ENCODE data around the gene MSMB.

The MSMB gene

DNA sequence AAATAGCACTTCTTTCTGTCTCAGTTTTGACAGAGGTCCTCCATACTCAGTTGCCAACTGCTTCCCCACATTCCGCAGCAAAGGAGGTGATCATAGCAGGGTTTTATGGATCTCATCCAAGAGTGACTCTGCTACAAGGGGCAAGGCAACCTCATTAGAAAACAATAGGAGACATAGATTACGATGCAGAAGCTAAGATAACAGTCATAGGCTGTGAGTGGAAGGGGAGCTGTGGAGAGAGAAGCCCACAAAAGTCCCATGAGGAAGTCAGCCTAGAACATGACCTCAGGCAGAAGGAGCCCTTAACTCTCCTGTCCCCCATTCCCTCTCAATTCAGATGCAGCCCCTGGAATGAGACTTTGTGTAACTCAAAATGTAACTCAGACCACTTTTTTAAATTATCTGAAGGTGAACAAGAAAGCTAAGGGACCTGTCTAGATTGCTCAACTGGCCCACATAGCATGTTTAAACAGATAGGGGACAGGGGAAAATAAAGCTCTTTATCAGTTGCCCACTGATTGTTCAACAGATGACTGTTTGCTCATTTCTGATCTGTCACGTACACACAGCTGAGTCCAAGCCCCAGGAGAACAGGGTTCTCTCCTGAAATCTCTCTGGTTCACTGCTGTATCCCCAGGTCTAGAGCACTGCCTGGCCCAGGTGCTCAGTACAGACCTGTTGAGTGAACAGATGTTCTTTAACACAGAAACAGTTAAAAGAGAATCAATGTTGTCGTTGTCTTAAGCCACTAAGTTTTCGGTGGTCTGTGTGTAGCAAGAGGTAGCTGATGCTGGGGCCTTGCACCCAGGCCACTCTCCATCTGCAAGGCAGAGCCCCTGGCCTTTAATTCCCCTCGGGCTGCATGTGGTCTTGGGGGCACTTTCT lies 14.2 kb downstream of the MSMB start:
- no peak for DNase-seq

DNA sequence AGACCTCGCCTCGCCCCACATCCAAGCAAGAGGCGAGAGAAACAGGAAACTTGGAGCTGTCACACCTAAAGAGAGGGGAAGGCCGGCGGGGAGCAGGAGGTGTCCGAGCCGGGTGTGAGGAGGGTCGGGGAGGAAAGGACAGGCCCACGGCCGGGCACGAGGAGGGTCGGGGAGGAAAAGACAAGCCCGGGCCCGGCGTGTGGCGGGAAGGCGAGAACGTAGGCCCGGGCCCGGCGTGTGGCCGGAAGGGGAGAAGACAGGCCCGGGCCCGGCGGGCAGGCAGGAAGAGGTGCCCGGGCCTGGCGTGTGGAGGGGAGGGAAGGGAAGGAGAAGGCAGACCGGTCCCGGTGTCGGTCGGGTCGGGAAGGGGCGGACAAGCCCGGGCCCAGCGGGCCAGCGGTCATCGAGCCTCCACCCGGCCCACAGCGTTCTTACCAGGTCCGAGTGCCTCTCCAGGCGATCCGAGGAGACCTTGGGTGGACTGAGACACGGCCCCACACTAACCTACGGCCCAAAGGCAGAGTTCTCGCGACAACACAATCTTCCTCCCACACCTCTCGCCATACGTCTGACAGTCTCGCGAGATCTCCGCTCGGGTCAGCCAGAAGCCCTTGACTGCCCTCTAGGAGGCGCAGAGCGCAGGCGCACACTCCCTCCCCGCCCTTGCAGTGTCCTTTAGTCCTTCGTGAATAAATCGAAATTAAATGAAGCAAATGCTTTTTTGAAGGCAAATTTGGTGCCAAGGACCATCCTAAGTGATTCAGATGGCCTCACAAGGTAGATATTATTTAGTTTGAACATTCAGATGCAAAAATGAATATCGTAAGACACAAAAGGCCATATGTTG lies 15.8 kb downstream of the MSMB start, which contains the start of gene NCOA4:
NCOA4 (minus strand) TSS at position 533 of the 847 bp plus-strand sequence. CDS start 13,943 bp downstream, outside the sequence.
- DNase-seq: peak; percentile 99

DNA sequence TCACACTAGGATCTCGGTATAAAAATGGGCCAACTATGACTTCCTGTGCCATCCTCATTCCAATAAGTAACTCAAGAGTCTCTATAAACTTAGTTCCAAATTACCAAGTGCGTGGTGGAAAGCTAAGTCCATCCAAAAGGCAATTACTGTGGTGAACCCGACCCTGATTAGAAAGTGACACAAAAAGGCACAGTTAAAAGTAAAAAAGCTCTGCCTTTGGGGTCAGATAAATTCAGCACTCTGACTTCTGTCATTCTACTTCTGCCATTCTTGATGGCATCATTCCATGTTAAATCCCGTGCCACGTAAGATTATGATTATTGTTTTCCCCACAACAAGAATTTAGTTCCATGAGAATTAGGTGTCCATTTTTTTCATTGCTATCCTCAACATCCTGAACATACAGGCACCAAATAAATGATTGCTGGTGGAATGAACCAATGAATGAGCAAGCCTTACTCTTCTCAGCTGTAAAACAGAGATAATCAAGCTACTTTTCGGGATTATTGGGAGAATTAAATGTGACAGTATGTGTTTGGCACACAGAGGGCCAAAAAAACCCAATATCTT lies 16.5 kb downstream of the MSMB start:
- no peak for DNase-seq

DNA sequence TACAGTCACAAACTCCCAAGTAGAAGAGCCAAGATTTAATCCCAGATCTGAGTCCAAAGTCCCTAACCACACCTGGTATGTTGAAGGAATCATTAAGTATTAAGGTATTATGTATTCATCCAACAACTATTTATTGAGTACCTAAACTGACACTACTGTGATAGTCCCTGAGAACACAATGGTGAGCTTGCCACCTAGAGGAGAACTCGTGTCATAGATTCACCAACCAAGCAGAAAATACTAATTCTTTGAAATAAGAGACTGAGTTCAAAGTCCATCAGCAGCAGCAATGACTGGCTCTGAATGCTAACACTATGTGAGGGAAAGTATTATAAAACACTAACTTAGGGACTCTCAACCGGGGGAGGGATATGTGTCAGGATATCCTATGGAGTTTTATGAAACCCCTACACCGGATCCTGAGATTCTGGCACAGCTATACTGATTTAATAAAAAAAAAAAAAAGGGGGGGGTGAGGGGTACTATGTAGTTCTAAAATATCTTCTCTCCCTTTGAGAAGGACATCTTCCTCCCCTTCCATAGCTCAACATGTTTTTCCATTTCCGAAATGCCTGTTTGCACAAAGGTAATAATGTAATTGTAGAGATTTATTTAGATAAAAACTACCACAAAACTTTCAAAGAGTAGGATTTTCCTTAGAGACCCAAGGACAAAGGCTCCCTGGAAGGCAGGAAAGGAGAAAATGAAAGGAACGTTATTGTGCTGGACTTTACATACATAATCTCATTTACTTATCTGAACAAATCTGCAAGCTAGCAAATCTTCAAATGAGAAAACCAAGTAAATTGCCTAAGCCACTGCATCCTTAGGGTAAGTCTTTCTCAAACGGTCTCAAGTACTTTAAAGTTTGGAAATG lies 17.2 kb downstream of the MSMB start:
- peak; percentile 70 for DNase-seq

DNA sequence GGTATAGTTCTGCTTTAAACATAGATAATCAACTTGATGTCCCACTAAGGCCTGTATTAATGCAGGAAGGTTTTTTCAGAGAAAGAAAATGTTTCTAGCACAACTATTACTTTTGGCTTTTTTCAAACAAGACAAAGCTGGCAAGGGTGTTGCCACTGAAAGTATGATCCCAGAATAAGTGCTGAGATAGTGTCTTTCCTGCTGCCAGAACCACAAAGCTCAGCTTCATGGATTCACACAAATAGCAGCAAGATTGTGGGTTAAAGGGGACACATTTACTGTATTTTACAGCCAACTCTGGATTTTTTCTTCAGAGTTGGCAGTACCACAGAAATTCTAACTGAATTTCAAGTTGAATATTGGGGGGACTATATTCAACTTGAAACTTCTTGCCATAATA lies 20.0 kb downstream of the MSMB start:
- no peak for DNase-seq

DNA sequence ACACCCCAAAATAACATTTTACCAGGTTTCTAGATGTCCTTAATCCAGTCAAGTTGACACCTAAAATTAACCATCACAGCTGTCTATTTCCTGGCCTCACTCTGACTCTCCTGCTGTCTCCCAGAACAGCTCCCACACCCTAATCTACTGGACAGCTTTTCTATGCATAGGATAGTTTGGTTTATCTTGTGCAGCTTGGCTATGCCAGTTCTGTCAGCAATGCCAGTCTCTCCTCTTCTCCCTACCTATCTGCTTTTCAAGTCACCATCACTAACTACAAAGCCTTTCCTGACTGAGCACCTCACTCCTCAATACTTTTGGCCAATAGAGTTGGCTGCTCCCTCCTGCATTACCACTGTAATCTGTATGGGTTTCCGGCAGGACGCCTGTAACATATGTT lies 20.7 kb downstream of the MSMB start:
- no peak for DNase-seq

DNA sequence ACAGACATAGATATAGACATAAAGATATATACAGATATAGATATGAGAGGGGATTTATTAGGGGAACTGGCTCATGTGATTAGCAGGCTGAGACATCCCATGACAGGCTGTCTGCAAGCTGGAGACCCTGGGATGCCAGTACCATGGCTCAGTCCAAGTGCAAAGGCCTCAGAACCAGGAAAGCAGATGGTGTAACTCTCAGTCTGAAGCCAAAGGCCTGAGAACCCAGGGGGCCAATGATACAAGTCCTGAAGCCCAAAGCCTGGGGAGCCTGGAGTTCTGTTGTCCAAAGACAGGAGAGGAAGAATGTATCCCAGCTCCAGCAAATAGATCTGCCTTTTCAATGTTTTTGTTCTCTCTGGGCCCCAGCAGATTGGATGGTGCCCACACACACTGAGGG lies 21.1 kb downstream of the MSMB start:
- no peak for DNase-seq

GRCh38 chr10:46022978-46023702 lies 22.9 kb downstream of the MSMB start:
- DNase-seq: peak; percentile 83

DNA sequence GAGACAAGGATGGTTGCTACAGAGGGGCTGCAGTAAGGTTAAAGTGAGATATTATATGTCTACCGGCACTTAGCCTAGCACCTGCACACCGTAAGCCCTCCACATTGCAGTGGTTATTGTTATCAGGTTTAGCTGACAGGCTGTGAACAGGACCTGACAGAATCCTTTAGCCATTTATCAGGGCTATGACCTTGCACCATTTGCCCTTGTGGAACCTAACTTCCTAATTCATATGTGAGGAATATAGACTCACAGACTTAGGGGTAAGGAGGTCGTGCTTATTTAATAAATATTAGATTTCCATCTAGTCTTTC lies 25.8 kb downstream of the MSMB start:
- DNase-seq: no peak

DNA sequence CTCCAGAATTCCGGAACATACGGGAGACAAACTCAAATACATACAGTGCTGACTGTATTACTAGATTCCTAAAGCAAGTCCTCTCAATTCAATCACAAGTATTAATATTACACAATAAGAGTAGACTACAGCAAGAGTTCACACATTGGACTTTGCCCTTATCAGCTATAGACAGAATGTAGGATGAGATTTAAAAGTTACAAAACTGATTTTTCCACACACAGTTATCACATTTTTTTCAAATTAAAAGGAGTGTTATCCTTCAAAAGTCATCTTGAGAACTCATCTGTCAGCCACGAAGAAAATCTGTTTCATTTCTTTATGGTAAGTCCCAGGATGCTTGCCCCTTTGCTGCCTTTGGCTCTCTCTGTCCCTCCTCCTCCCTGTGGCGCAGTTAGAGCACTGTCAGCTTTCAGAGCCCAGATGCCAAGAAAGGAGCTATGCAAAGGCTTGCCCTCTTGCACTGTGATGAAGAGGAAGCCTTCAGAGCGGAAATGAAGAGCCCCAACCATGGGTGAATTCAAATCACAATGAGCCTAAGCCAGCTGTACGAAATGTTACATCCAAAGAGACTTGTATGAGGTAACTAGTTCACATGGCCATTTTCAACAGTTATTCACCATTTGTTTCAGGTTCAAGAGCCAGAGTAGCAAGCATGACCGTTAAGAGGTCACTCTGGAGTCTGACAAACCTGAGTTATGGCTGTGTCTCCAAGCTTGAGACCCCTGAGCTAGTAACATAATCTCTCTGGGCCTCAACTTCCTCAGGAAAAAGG lies 26.3 kb downstream of the MSMB start:
- no peak for DNase-seq

GRCh38 chr10:46019177-46019528 lies 26.9 kb downstream of the MSMB start:
- DNase-seq: no peak

DNA sequence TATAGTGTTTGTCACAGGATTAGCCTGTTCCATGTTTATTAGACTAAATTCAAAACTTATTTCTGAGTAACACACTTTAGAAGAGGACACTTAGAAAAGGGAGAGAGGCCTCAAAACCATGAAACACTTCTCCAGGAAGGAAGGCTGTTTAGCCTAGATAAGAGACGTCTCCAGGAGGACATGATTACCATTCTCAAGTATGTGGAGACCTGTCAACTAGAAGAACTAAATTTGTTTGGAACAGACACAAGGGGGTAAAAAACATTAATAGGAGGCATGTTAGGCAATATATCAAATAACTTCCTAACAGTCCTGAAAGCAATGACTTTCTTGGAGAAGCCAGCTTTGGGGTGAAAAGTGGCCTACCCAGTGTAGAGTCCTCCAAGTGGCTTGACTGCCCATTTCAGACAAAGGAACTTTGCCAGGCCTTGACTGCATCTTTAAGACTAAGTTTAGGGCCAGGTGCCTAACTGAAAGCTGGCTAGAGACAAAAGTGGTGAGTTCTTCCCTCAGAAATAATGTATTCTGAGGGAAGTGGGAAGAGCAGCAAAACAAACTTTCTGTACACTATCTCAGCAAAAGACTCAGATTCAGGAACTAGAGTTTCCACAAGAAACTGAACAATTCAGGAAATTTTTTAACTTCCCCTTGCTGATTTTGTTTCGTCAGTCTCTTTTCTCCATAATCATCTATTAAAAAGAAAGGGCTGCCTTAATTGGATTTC lies 27.5 kb downstream of the MSMB start:
- peak; percentile 24 for DNase-seq

- DNase-seq: no peak
Observed at GRCh38 chr10:46017733-46018132, 28.3 kb downstream of the MSMB start.

DNA sequence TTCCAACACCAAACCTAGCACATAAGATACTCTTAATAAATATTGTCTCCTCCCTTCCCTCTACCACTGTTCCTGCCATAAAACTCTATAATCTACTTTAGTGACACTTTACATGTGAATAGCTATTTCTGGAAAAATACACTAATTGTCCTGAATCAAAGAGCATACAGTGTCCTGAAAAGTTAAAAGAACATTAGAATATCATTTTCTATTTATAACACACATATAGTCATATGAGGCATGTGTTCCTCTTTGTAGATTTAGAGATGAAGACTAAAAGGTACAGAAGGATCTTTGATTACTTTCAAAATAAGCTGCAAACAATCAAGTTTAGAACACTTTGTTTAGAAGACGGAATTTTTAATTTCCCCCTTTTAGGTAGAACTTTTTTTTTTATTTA lies 29.3 kb downstream of the MSMB start:
- DNase-seq: no peak

- DNase-seq: no peak
Observed at GRCh38 chr10:46016190-46016589, 29.9 kb downstream of the MSMB start.

DNA sequence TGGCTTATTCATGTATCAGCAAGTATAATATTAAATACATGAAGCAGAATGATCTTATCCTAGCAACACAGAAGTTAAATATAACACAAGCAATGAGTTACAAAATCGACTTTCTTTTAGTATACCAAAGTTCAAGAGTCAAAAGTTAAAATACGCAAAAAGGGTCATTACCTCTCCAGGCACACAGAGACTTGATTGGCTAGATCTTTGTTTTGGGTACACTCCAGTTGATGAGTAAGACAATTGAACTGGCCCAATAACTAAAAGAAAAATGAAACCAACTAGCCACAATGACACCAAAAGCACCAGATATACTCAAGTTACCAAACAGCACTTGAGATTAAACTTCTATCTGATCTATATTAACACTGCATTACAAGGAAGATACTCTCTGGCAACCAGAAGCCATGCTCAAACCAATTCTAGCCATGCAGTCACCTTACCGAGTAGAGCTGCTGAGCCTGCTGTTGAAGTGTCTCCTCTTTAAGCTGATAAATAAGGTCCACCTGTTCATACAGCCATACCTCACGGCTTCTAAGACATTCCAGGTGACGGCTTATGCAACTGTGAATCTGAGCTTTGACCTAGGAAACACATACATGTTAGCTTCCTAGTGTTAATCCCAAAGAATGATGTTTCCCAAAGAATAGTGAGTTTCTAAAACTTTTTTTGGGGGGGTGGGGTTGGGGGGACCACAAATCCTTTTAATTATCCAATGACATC lies 31.2 kb downstream of the MSMB start:
- DNase-seq: no peak

DNA sequence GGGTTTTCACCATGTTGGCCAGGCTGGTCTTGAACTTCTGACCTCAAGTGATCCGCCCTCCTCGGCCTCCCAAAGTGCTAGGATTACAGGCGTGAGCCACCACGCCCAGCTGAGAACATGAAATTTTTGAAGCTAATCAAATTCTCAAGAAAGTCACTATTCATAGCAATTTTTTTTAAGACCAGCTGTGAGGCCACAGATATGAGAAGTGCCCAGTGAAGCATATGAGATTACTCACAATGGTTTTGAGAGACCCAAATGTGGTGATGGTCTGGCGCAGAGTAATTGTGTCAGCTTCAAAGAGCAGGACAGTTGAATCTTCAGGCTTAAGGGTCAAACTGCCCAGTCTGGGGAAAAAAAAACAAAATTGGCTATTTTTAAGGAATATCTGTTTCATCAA lies 31.9 kb downstream of the MSMB start:
- no peak for DNase-seq

- no peak for DNase-seq
Observed at GRCh38 chr10:46012746-46013145, 33.3 kb downstream of the MSMB start.

DNA sequence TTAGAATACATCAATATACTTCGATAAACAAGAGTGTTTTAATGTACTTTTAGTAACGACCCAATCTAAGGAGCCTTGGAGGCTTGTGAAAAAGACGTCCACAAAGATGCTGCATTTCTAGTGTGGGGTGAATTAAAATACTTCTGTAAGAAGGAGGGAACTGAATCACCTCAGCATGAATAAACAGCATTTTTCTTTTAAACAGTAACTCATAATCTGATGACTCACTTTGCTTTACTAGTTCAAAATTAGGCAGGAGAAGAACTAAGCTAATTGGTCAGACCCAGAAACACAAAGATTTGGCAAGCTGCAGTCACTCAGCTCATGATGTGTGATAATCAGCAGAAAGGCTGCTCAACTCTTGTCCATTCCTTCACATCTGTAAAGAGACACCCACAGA lies 39.9 kb downstream of the MSMB start:
- DNase-seq: peak; percentile 59

DNA sequence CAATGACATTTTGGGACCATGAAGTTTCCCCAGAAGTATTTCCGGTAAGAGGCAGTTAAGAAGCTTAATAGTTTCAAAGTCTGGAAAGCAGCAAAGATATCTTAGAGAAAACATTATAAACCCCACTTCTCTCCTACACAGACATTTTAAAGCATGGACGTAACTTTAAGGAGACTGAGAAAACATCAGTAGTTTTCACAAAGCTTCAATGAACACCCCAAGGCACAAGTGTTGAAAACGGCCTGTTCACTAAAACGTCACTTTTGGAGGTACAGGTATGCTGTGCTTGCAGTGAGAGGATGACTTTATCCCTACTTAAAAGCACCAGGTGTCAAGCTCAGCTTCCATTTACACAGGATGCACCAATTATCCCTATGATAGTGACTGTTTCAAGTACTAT lies 40.7 kb downstream of the MSMB start:
- no peak for DNase-seq

Measured in fibroblast of upper back skin (primary cell).